Measurements from ENCODE around the gene BACH2.
A peak's percentile ranks its signal among the peaks of the same experiment; 100 is the strongest.
"Not testable (repeated sequence)": the region's sequence is repeated elsewhere in the genome, so short reads cannot be mapped to it uniquely, and the experiment has no call there.

Gene BACH2

DNA sequence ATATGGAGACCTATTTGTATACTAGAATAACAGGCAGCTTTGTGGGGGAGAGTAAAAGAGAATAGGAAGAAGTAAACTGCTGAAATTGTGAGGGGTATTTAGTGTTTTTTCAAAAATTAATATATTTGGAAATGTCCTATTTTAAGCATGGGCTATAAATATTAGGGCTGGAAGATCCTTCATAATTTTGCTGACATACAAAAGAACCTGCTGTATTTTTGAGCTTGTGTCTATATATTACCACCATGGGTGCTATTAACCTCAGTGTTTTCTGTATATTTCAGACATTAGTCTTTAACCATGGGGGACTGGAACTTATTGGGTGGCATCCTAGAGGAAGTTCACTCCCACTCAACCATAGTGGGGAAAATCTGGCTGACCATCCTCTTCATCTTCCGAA is 402.5 kb downstream of the BACH2 start, which contains the start of gene GJA10:
GJA10 (plus strand) TSS at position 301 of the 400 bp plus-strand sequence; CDS start at position 301, 0 bp downstream.
- Histone ChIP-seq H3K27me3 (ENCODE audit: insufficient read depth, poor library complexity, severe bottlenecking) (no peaks in the 10 kb centered on the region), H3K9me3 (ENCODE audit: severe bottlenecking) (no peaks in the 10 kb centered on the region), H3K4me3 (ENCODE audit: severe bottlenecking) (no peak within 1 kb of the TSS), H3K36me3 (ENCODE audit: low read depth) (no peaks in the 10 kb centered on the region), H3K4me1 (ENCODE audit: insufficient read depth, poor library complexity, severe bottlenecking) (no peaks in the 10 kb centered on the region), H3K27ac (ENCODE audit: poor library complexity, severe bottlenecking) (no peak within 1 kb of the TSS)
- DNase-seq (ENCODE audit: low spot score): no peak
- no peak for ATAC-seq (ENCODE audit: low read depth)
- TF ChIP-seq CTCF (IDR thresholded peaks at IDR 0.05; ENCODE audit: poor library complexity, severe bottlenecking): no peak

- H3K4me3 ChIP-seq (ENCODE audit: severe bottlenecking); H3K27me3 ChIP-seq (ENCODE audit: insufficient read depth, poor library complexity, severe bottlenecking); DNase-seq (ENCODE audit: low spot score); H3K36me3 ChIP-seq (ENCODE audit: low read depth); H3K4me1 ChIP-seq (ENCODE audit: insufficient read depth, poor library complexity, severe bottlenecking); ATAC-seq (ENCODE audit: low read depth); H3K27ac ChIP-seq (ENCODE audit: poor library complexity, severe bottlenecking); H3K9me3 ChIP-seq (ENCODE audit: severe bottlenecking): not testable (repeated sequence)
These were observed 404.1 kb downstream of the BACH2 start for GRCh38 chr6:89892577-89892976.

DNA sequence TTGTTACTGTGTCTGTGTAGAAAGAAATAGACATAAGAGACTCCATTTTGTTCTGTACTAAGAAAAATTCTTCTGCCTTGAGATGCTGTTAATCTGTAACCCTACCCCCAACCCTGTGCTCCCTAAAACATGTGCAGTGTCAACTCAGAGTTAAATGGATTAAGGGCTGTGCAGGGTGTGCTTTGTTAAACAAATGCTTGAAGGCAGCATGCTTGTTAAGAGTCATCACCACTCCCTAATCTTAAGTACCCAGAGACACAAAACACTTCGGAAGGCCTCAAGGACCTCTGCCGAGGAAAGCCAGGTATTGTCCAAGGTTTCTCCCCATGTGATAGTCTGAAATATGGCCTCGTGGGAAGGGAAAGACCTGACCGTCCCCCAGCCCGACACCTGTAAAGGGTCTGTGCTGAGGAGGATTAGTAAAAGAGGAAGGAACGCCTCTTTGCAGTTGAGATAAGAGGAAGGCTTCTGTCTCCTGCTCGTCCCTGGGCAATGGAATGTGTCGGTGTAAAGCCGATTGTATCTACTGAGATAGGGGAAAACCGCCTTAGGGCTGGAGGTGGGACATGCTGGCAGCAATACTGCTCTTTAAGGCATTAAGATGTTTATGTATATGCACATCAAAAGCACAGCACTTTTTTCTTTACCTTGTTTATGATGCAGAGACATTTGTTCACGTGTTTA is 405.7 kb downstream of the BACH2 start:
- not testable (repeated sequence) for H3K4me3 ChIP-seq (ENCODE audit: severe bottlenecking); H3K4me1 ChIP-seq (ENCODE audit: insufficient read depth, poor library complexity, severe bottlenecking); ATAC-seq (ENCODE audit: low read depth)

GRCh38 chr6:89888871-89889270 is 407.8 kb downstream of the BACH2 start:
- no peak for DNase-seq (ENCODE audit: low spot score)
- no peaks in the 10 kb centered on the region for H3K4me1 ChIP-seq (ENCODE audit: insufficient read depth, poor library complexity, severe bottlenecking)
- H3K36me3 ChIP-seq (ENCODE audit: low read depth): no peaks in the 10 kb centered on the region
- ATAC-seq (ENCODE audit: low read depth): peak; percentile 48; the same call in 1 of the 3 replicates
- no peak overlapping the region for H3K4me3 ChIP-seq (ENCODE audit: severe bottlenecking)
- H3K27me3 ChIP-seq (ENCODE audit: insufficient read depth, poor library complexity, severe bottlenecking): no peaks in the 10 kb centered on the region
- TF ChIP-seq CTCF (IDR thresholded peaks at IDR 0.05; ENCODE audit: poor library complexity, severe bottlenecking): no peak
- no peaks in the 10 kb centered on the region for H3K9me3 ChIP-seq (ENCODE audit: severe bottlenecking)
- H3K27ac ChIP-seq (ENCODE audit: poor library complexity, severe bottlenecking): no peak overlapping the region

More for the DNA sequence above, 405.7 kb downstream of the BACH2 start:
- not testable (repeated sequence) for H3K27me3 ChIP-seq (ENCODE audit: insufficient read depth, poor library complexity, severe bottlenecking); H3K9me3 ChIP-seq (ENCODE audit: severe bottlenecking); H3K27ac ChIP-seq (ENCODE audit: poor library complexity, severe bottlenecking); DNase-seq (ENCODE audit: low spot score); H3K36me3 ChIP-seq (ENCODE audit: low read depth)

DNA sequence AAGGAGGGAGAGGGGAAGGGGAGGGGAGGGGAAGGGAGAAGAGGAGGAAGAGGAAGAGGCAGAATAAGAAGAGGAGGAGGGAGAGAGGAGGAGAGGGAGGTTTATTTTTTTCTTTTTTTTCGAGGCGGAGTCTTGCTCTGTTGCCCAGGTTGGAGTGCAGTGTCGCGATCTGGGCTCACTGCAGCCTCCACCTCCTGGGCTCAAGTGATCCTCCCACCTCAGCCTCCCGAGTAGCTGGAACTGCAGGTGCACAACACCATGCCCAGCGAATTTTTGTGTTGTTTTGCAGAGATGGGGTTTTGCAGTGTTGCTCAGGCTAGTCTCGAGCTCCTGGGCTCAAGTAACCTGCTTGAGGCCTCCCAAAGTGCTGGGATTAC is 408.5 kb downstream of the BACH2 start:
- no peaks in the 10 kb centered on the region for H3K36me3 ChIP-seq (ENCODE audit: low read depth)
- no peaks in the 10 kb centered on the region for H3K9me3 ChIP-seq (ENCODE audit: severe bottlenecking)
- ATAC-seq (ENCODE audit: low read depth): no peak
- no peaks in the 10 kb centered on the region for H3K27me3 ChIP-seq (ENCODE audit: insufficient read depth, poor library complexity, severe bottlenecking)
- H3K4me3 ChIP-seq (ENCODE audit: severe bottlenecking): no peak overlapping the region
- no peak overlapping the region for H3K27ac ChIP-seq (ENCODE audit: poor library complexity, severe bottlenecking)
- no peak for TF ChIP-seq CTCF (IDR thresholded peaks at IDR 0.05; ENCODE audit: poor library complexity, severe bottlenecking)
- DNase-seq (ENCODE audit: low spot score): no peak
- no peaks in the 10 kb centered on the region for H3K4me1 ChIP-seq (ENCODE audit: insufficient read depth, poor library complexity, severe bottlenecking)
